Measurements from ENCODE around the gene GRM2. TPM values are rescaled to one million over a fixed set of nuclear protein-coding genes. Genes with fewer than 3 reads are reported as not detected.

Gene GRM2
- 0.49 TPM for total RNA-seq
- long read RNA-seq = 0 reads

- Histone ChIP-seq H3K27ac (no peak within 1 kb of the TSS), H3K4me1 (no peaks in the 10 kb centered on the region), H3K36me3 (peaks cover 9% of the 10 kb centered on the region), H3K27me3 (no peaks in the 10 kb centered on the region), H3K4me3 (peak within 1 kb of the TSS; percentile 25), H3K9me3 (no peaks in the 10 kb centered on the region)
- intact Hi-C loops (cut with DNase I) = no loop called here
- peak; percentile 88 for DNase-seq
- no peak for TF ChIP-seq CTCF (IDR thresholded peaks at IDR 0.05)
- ATAC-seq = peak; percentile 88
These were observed at the start of gene GRM2 for GRCh38 chr3:51706788-51707731. Gene GRM2, plus strand, starts transcription at chr3:51707068. Its CDS starts 1,916 bp downstream, at chr3:51708984.

GRCh38 chr3:51657234-51657633, 49.6 kb upstream of the GRM2 start:
- H3K36me3 ChIP-seq = peaks cover 64% of the 10 kb centered on the region
- no peak for DNase-seq

GRCh38 chr3:51659942-51660341, 46.9 kb upstream of the GRM2 start:
- intact Hi-C loops (cut with DNase I) = no loop called here

More at GRCh38 chr3:51657234-51657633, 49.6 kb upstream of the GRM2 start:
- peak; percentile 73 for ATAC-seq
- H3K4me1 ChIP-seq = no peaks in the 10 kb centered on the region
- TF ChIP-seq CTCF (IDR thresholded peaks at IDR 0.05) = no peak
- H3K27me3 ChIP-seq = no peaks in the 10 kb centered on the region
- no peaks in the 10 kb centered on the region for H3K9me3 ChIP-seq
- no peak overlapping the region for H3K27ac ChIP-seq
- intact Hi-C loops (cut with DNase I) = no loop called here
- H3K4me3 ChIP-seq = no peak overlapping the region

GRCh38 chr3:51662456-51662855, 44.4 kb upstream of the GRM2 start:
- no peak for ATAC-seq
- no peaks in the 10 kb centered on the region for H3K27me3 ChIP-seq
- peaks cover 58% of the 10 kb centered on the region for H3K36me3 ChIP-seq
- no peaks in the 10 kb centered on the region for H3K4me1 ChIP-seq
- intact Hi-C loops (cut with DNase I) = no loop called here
- H3K9me3 ChIP-seq = no peaks in the 10 kb centered on the region
- no peak for TF ChIP-seq CTCF (IDR thresholded peaks at IDR 0.05)
- no peak overlapping the region for H3K4me3 ChIP-seq
- no peak overlapping the region for H3K27ac ChIP-seq
- no peak for DNase-seq

More at GRCh38 chr3:51659942-51660341, 46.9 kb upstream of the GRM2 start:
- no peaks in the 10 kb centered on the region for H3K27me3 ChIP-seq
- no peaks in the 10 kb centered on the region for H3K4me1 ChIP-seq
- ATAC-seq = no peak
- no peak overlapping the region for H3K27ac ChIP-seq
- DNase-seq = no peak
- TF ChIP-seq CTCF (IDR thresholded peaks at IDR 0.05) = no peak
- no peaks in the 10 kb centered on the region for H3K9me3 ChIP-seq
- H3K4me3 ChIP-seq = no peak overlapping the region
- H3K36me3 ChIP-seq = peaks cover 75% of the 10 kb centered on the region

GRCh38 chr3:51668756-51669155, 38.1 kb upstream of the GRM2 start:
- no peaks in the 10 kb centered on the region for H3K9me3 ChIP-seq
- no peak overlapping the region for H3K4me3 ChIP-seq
- H3K27me3 ChIP-seq = no peaks in the 10 kb centered on the region
- peaks cover 38% of the 10 kb centered on the region for H3K4me1 ChIP-seq
- ATAC-seq (no peak), DNase-seq (peak; percentile 37)
- intact Hi-C loops (cut with DNase I) = no loop called here
- no peak for TF ChIP-seq CTCF (IDR thresholded peaks at IDR 0.05)
- no peak overlapping the region for H3K27ac ChIP-seq
- no peaks in the 10 kb centered on the region for H3K36me3 ChIP-seq

Data from upper lobe of right lung (tissue), 1 donor.